Measurements from ENCODE around the gene PCOLCE2.

DNA sequence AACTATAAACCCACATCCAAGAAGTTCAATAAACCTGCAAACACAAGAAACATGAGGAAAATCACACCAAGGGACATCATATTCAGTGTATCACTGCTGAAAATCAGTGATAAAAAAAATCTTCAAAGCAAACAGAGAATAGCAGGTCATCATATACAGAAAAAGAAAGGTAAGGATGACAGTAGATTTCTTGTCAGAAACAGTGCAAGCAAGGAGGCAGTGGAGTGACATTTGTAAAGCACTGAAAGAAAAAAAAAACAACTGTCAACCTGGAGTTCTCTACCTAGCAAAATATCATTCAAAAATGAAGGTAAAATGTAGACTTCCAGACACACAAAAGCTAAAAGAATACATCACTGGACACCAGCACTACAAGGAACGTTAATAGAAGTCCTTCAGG is 93.6 kb downstream of the PCOLCE2 start:
- TF ChIP-seq, protein P1, sequence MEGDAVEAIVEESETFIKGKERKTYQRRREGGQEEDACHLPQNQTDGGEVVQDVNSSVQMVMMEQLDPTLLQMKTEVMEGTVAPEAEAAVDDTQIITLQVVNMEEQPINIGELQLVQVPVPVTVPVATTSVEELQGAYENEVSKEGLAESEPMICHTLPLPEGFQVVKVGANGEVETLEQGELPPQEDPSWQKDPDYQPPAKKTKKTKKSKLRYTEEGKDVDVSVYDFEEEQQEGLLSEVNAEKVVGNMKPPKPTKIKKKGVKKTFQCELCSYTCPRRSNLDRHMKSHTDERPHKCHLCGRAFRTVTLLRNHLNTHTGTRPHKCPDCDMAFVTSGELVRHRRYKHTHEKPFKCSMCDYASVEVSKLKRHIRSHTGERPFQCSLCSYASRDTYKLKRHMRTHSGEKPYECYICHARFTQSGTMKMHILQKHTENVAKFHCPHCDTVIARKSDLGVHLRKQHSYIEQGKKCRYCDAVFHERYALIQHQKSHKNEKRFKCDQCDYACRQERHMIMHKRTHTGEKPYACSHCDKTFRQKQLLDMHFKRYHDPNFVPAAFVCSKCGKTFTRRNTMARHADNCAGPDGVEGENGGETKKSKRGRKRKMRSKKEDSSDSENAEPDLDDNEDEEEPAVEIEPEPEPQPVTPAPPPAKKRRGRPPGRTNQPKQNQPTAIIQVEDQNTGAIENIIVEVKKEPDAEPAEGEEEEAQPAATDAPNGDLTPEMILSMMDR (IDR thresholded peaks at IDR 0.05; ENCODE audit: low read length), result no peak
- TF ChIP-seq EZH2 (IDR thresholded peaks at IDR 0.05; ENCODE audit: borderline replicate concordance, low read length), result no peak
